Inferior parietal cortex (tissue), 1 donor: ENCODE data around the gene MSMP.
A peak's percentile ranks its signal among the peaks of the same experiment; 100 is the strongest.

Experiments used
- DNase-seq: peaks from one replicate; pipeline ENCODE4 v3.0.0-alpha.2; 2016; ENCODE audit errors: extremely low spot score

The MSMP gene, protein sequence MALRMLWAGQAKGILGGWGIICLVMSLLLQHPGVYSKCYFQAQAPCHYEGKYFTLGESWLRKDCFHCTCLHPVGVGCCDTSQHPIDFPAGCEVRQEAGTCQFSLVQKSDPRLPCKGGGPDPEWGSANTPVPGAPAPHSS

GRCh38 chr9:35754264-35754663 is at the start of gene MSMP:
TSS of gene MSMP (minus strand) at chr9:35754276. CDS start at chr9:35754129, 147 bp downstream.
- no peak for DNase-seq

- DNase-seq, result no peak
These were observed 47.5 kb upstream of the MSMP start for GRCh38 chr9:35801328-35802128.

DNA sequence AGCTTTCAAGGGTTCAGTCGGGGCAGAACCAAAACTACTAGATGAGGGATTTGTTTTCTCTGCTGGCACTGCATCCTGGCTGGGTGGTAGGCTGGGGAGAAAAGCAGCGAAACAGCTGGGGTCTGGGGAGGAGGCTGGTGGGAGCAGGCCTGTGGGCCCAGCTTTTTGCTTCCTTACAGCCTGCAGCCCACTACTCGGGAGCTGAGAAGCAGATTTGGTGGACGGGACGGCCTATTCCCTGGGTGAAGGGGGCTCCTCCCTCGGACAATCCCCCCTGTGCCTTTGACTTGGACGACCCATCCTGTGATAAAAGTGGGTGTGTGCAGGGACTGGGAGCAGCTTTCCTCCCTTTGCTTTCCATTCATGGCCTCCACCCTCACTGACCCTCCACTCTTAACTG is 46.5 kb upstream of the MSMP start:
- DNase-seq, result no peak

- DNase-seq, result no peak
These were observed 44.7 kb upstream of the MSMP start for GRCh38 chr9:35798658-35799374.

- DNase-seq, result no peak
These were observed 43.4 kb upstream of the MSMP start for GRCh38 chr9:35797311-35798109.

GRCh38 chr9:35795695-35796094 is 41.6 kb upstream of the MSMP start:
- DNase-seq, result no peak

DNA sequence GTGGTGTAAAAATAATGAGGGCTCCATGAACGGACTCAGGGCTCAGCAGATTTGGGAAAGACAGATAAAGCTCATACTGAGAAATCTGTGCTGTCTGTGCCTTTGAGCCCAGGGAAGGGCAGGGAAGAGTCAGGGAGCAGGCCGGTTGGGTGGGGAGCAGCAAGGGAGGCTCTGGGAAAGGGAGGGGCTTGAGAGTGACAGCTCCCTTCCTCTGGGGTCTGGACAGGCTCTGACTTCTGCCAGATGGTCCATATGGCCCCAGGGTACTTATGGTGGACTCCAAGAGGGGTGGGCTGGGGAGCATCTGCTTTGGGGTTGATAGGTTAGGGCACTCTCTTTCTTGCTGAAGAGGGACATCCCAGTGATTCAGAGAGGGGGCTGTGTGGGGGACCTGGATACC is 39.4 kb upstream of the MSMP start:
- no peak for DNase-seq

GRCh38 chr9:35792826-35793225 is 38.8 kb upstream of the MSMP start:
- DNase-seq, result no peak

- DNase-seq, result no peak
These were observed 38.1 kb upstream of the MSMP start for GRCh38 chr9:35792024-35792813.

- no peak for DNase-seq
These were observed 37.3 kb upstream of the MSMP start, which contains the start of gene NPR2 for GRCh38 chr9:35791297-35791921. TSS of gene NPR2 (plus strand) at chr9:35791591. CDS start at chr9:35792409, 818 bp downstream.

- peak; percentile 87 for DNase-seq
These were observed 36.6 kb upstream of the MSMP start for GRCh38 chr9:35790385-35791296.

GRCh38 chr9:35790025-35790384 is 35.9 kb upstream of the MSMP start:
- DNase-seq, result no peak

DNA sequence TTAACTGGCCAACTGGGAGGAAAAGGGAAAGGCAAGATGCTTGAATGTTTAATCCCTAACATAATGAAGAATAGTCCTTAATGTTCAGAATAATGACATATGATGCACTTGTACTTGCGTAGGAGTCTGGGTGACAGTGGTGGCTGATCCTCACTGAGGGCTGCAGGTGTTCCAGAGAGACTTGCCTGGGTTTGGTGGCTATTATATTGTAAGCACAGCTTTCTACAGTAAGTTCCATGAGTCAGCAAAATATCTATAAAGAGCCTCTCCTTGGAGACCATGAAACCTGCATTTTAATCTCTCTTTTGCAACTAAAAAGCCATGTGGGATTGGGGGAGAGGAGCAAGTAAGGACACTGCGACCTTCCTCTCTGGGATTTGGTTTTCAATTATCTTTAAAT is 35.5 kb upstream of the MSMP start:
- DNase-seq, result no peak

DNA sequence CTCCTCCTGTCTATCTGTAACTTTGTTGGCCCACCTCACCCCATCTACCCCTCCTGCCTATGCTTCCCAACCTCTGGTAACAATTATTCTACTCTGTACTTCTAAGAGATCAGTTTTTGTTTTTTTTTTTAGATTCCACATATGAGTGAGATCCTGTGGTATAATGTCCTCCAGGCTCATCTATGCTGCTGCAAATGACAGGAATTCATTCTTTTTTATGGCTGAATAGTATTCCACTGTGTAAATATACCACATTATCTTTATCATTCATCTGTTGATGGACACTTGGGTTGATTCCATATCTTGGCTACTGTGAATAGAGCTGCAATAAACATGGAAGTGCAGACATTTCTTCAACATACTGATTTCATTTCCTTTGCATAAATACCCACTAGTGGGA is 29.3 kb upstream of the MSMP start:
- no peak for DNase-seq

GRCh38 chr9:35781066-35781465 is 27.0 kb upstream of the MSMP start:
- no peak for DNase-seq

GRCh38 chr9:35778496-35778895 is 24.4 kb upstream of the MSMP start:
- no peak for DNase-seq

GRCh38 chr9:35776018-35776417 is 21.9 kb upstream of the MSMP start:
- DNase-seq, result no peak

- DNase-seq, result no peak
These were observed 21.0 kb upstream of the MSMP start for GRCh38 chr9:35774907-35775635.

- no peak for DNase-seq
These were observed 17.9 kb upstream of the MSMP start for GRCh38 chr9:35771943-35772342.
